HG03066 (cell line): ENCODE results near the gene AQP11.
"Not testable (repeated sequence)": the region's sequence is repeated elsewhere in the genome, so short reads cannot be mapped to it uniquely, and the experiment has no call there.

ENCODE experiments used
- ATAC-seq: cut with Tn5 transposase; IDR thresholded peaks from one replicate; pipeline ENCODE4 v1.9.1; 2021; ENCODE audit warnings: low read depth; ENCODE audit not compliant: unreplicated experiment

Gene AQP11, protein sequence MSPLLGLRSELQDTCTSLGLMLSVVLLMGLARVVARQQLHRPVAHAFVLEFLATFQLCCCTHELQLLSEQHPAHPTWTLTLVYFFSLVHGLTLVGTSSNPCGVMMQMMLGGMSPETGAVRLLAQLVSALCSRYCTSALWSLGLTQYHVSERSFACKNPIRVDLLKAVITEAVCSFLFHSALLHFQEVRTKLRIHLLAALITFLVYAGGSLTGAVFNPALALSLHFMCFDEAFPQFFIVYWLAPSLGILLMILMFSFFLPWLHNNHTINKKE

GRCh38 chr11:77589521-77590193 lies at the start of gene AQP11:
TSS of gene AQP11 (plus strand) at chr11:77589953. CDS start at chr11:77589993, 40 bp downstream.
- ATAC-seq, result peak; percentile 85

GRCh38 chr11:77542296-77542695 lies 47.5 kb upstream of the AQP11 start:
- no peak for ATAC-seq

GRCh38 chr11:77547047-77547836 lies 42.5 kb upstream of the AQP11 start:
- ATAC-seq, result no peak

DNA sequence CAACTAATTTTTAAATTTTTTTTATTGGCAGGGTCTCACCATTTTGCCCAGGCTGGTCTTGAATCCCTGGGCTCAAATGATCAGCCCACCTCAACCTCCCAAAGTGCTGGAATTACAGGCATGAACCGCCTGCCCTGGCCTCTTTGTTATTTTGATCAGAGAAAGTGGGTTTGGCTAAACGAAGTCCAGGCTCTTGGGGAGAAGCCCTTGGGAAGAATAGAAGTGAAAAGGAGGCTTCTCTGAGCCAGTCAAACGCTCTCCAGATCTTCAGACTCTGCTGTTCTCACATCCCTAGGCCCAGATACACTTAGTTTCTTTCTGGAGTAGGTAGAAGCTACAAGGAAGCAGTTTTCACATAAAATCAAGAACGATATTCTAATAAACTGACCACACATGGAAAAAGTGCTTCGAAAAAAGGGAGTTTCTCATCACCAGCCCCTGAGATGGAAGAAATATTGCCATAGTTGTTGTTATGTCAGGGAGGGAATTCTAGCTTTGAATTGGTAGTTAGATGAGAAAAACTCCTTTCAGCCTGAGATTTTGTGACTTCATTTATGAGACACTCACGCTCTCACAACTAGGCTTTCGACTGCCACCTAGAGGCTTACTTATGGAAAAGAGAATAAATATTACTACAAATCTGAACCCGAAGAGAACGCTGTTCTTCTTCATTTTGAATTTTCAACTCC lies 41.7 kb upstream of the AQP11 start:
- no peak for ATAC-seq

- no peak for ATAC-seq
These were observed 41.0 kb upstream of the AQP11 start for GRCh38 chr11:77548552-77549445.

DNA sequence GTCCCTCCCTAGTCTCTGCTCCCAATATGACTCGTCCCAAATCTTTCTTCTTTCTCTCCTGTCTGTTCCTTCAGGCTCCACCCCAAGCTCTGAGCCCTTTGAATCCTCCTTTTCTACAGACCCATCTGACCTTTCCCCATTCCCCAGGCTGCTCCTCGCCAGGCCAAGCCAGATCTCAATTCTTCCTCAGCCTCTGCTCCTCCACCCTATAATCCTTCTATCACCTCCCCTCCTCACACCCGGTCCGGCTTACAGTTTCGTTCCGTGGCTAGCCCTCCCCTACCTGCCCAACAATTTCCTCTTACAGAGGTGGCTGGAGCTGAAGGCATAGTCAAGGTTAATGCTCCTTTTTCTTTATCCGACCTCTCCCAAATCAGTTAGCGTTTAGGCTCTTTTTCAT lies 38.3 kb upstream of the AQP11 start:
- ATAC-seq, result not testable (repeated sequence)

DNA sequence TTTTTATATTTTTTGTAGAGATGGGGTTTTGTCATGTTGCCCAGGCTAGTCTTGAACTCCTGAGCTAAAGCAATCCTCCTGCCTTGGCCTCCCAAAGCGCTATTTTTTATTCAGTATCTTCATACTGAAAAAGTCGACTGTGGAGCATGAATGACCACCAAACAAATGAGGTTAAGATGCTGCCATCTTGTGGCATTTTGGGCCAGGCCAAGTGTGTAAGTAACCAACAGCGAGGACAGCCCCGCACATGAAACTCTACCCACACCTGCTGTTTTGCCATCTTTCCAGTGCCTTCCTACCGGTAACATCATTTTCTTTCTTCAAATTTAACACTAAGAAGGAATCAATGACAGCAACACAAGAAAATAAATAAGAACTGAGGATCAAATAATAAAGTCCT lies 32.2 kb upstream of the AQP11 start:
- ATAC-seq, result no peak

DNA sequence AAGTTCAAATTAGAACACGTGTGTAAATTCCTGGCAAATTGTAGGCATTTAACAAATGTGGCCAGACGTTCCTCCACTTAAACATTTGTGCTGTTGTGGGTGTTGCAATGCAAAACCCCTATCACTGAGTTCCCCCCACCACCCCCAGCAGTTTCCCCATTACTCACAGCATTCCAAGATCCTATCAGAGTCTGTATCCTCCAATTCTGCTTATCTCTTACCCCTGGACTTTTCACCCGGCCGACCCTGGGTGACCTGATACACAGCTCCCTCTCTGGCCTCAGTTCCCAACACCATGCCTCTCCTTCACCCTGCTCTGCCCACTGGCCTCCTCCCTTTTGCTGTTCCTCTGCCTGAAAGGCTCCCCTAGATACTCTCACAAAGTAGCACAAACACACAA lies 31.4 kb upstream of the AQP11 start:
- ATAC-seq, result no peak

DNA sequence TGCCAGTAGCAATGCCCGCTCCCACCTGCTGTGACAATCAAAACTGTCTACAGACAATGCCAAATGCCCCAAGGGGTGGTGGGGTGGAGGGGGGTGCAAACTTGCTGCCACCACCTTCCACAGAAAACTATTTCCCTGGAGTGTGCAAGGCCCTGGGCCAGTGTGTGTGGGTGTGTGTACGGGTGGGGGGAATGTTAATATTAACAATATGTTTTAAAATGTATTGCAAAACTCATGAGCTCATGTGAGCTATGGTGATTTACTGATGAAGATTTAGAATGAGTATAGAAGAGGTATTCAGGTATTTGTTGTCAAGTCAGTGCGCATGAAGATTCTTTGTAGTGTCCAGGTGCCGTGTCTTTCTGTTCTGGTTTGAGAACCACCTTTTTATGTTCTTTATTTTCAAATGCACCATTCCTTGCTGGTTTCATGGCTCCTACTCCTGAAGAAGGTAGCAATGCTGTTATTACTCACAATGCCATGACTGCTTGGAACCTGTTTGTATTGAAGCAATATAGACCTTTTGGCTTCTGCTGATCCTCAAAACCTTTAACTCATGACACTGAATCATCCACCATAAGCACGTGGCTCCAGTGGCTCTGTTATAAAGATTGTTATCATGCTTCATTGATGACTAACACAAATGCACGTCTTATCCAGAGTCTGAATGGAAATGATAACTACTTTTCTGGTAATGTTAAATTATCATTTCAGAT lies 29.9 kb upstream of the AQP11 start:
- no peak for ATAC-seq

DNA sequence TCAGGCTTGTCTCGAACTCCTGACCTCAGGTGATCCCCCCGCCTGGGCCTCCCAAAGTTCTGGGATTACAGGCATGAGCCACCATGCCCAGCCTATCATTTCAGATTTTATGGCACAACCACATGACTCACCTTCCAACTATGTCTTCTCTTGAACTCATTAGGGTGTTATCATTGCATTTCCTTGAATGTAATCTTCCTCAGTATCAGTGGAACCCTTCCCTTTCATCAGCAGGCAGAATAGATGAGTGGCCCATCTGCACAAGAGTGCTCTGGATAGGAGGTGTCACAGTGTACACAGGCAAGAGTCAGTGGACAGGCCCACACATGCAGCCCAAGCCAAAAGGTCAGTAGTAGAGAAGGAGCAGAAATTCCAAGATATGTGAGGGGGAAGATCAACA lies 29.1 kb upstream of the AQP11 start:
- ATAC-seq, result no peak

DNA sequence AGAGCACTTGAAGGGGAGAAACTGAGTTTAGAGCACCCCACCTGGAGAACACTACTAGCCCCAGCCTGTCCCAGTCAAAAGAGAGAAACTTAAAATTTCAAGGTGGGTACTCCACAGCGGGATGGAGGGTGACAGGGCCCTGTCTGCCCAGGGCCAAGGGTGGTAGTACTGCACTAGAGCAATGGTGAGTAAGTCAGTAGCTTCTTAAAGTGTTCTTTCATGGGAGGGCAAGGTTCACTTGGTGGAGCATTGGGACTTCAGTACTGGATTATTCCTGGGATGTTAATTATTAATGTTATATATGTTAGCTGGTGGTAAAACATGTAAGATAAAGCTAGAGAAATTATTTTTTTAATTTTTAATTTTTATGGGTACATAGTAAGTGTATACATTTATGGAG lies 28.5 kb upstream of the AQP11 start:
- no peak for ATAC-seq

- ATAC-seq, result no peak
These were observed 21.4 kb upstream of the AQP11 start for GRCh38 chr11:77568306-77568705.

DNA sequence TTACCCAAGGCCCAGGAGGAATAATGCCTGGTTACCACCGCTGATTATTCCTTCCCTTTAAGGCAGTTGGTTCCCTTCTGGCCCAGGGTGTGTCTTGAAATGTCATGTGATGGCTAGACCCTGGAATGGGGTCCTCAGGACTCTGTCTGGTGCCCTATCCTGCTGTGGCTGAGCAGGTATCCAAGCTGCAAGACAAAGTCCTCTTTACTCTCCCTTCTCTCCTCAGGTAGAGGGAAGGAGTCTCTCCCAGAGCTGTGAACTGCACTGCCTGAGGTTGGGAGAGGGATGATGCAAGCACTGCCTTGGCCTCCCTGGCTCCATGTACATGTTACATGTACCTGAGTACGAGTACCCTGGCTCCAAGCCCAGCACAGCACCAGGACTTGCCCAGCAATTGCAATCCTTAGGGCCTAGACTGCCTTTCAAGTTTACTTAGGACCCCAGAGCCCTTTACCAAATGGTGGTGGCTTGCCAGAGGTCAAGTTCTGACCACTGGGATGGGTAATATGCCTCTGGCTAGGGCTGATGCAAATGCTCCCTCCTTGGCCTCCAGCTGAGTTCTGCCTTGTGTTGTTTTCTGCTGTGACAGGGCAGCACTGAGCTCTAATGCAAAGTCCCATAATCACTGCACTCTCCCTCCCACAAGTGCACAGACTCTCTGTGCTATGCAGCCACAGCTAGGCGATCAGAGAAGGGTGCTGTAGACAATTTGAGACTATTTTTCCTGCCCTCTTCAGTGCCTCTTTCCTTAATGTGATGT lies 20.7 kb upstream of the AQP11 start:
- no peak for ATAC-seq

- no peak for ATAC-seq
These were observed 20.1 kb upstream of the AQP11 start for GRCh38 chr11:77569676-77570070.

DNA sequence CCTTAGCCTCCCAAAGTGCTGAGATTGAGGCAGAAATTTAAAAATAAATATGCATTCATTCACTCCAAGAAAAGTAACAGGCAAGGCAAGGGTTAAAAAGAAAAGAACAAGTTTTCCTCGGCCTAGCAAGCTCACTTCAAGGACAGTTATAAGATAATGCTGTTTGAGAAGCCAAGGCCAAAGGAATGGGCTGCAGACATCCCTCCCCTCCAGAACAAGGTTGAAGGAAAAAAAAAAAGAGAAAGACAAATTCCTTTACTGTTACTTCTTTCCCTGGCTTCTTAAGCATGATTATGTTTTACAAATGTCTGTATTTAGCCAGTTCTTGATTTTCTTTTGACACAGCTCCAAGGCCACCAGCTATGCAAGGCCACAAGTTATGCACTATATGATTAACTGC lies 18.9 kb upstream of the AQP11 start:
- not testable (repeated sequence) for ATAC-seq

GRCh38 chr11:77575428-77575827 lies 14.3 kb upstream of the AQP11 start:
- ATAC-seq, result not testable (repeated sequence)

DNA sequence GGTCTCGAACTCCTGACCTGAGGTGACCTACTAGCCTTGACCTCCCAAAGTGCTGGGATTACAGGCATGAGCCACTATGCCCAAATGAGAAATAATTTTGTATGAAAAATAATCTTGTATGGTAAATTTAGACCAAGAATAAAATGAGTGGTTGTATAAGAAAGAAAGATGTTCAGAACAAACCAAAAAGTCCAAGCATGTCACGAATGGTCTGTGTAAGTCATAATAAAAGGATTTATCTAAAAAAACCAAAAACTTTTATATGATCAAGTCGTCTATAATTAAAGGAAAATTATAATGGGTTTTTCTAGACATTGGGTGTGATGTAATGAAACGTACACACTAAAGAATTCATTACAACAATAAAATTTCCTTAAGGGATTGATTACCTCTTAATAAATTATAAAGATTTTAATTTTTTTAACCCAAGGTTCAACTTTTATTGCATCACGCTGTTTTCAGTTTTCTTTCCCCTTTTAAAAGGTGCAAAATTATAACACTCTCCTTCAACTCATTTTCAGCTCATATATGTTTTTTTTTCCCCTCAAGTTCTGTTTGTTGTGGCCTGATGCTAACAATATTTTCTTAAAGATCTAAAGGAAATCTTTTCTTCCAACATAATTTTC lies 8.9 kb upstream of the AQP11 start:
- no peak for ATAC-seq

- peak; percentile 32 for ATAC-seq
These were observed 602 bp upstream of the AQP11 start for GRCh38 chr11:77589181-77589520.
